Type B pancreatic cell (in vitro differentiated cells): ENCODE results near the gene BPNT1. TPM values are rescaled to one million over a fixed set of nuclear protein-coding genes. Genes with fewer than 3 reads are reported as not detected.

ENCODE experiments used
- DNase-seq: peaks from one replicate; pipeline ENCODE4 v3.0.0; 2021; ENCODE audit warnings: mixed read lengths; ENCODE audit not compliant: unreplicated experiment; ENCODE audit errors: extremely low spot score
- H3K27ac Mint-ChIP-seq: 2 replicates; pipeline ENCODE4 v1.8.0; 2021; ENCODE audit warnings: mild to moderate bottlenecking, mixed read lengths
- H3K27me3 Mint-ChIP-seq: 2 replicates; pipeline ENCODE4 v1.8.0; 2021; ENCODE audit warnings: mixed read lengths
- H3K36me3 Mint-ChIP-seq: 2 replicates; pipeline ENCODE4 v1.8.0; 2021; ENCODE audit warnings: mixed read lengths
- H3K4me1 Mint-ChIP-seq: one replicate; pipeline ENCODE4 v1.8.0; 2021; ENCODE audit warnings: mixed read lengths; ENCODE audit not compliant: unreplicated experiment
- H3K4me3 Mint-ChIP-seq: 2 replicates; pipeline ENCODE4 v1.8.0; 2021; ENCODE audit warnings: mild to moderate bottlenecking, mixed read lengths
- H3K9me3 Mint-ChIP-seq: 2 replicates; pipeline ENCODE4 v1.8.0; 2021; ENCODE audit warnings: mixed read lengths
- total RNA-seq: library from RNA; stranded (reverse); gene quantifications from 2 replicates; pipeline ENCODE4 v1.2.1, GENCODE V29; 2021; ENCODE audit warnings: low replicate concordance
- TF ChIP-seq, protein P1 (sequence below): fragments of 200-600 bp; sonication (generic); conservative IDR thresholded peaks from 2 replicates; pipeline ENCODE4 v1.5.0; 2021; ENCODE audit warnings: antibody characterized with exemption, mild to moderate bottlenecking

Gene BPNT1
- total RNA-seq, 1 donor from 2014 or later = 22.2 TPM

- Mint-ChIP-seq H3K9me3 (no peaks in the 10 kb centered on the region), H3K27me3 (no peaks in the 10 kb centered on the region), H3K4me3 (peak within 1 kb of the TSS; percentile 94), H3K36me3 (peaks cover 5% of the 10 kb centered on the region), H3K27ac (peak within 1 kb of the TSS; percentile 96), H3K4me1 (peaks cover 14% of the 10 kb centered on the region)
- TF ChIP-seq, protein P1, sequence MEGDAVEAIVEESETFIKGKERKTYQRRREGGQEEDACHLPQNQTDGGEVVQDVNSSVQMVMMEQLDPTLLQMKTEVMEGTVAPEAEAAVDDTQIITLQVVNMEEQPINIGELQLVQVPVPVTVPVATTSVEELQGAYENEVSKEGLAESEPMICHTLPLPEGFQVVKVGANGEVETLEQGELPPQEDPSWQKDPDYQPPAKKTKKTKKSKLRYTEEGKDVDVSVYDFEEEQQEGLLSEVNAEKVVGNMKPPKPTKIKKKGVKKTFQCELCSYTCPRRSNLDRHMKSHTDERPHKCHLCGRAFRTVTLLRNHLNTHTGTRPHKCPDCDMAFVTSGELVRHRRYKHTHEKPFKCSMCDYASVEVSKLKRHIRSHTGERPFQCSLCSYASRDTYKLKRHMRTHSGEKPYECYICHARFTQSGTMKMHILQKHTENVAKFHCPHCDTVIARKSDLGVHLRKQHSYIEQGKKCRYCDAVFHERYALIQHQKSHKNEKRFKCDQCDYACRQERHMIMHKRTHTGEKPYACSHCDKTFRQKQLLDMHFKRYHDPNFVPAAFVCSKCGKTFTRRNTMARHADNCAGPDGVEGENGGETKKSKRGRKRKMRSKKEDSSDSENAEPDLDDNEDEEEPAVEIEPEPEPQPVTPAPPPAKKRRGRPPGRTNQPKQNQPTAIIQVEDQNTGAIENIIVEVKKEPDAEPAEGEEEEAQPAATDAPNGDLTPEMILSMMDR = peak; percentile 81
- peak; percentile 94 for DNase-seq
Observed at GRCh38 chr1:220046052-220046930, 43.3 kb downstream of the BPNT1 start, which contains the start of gene EPRS1. TSS of gene EPRS1 (minus strand) at chr1:220046505. CDS start at chr1:220046388, 117 bp downstream.

DNA sequence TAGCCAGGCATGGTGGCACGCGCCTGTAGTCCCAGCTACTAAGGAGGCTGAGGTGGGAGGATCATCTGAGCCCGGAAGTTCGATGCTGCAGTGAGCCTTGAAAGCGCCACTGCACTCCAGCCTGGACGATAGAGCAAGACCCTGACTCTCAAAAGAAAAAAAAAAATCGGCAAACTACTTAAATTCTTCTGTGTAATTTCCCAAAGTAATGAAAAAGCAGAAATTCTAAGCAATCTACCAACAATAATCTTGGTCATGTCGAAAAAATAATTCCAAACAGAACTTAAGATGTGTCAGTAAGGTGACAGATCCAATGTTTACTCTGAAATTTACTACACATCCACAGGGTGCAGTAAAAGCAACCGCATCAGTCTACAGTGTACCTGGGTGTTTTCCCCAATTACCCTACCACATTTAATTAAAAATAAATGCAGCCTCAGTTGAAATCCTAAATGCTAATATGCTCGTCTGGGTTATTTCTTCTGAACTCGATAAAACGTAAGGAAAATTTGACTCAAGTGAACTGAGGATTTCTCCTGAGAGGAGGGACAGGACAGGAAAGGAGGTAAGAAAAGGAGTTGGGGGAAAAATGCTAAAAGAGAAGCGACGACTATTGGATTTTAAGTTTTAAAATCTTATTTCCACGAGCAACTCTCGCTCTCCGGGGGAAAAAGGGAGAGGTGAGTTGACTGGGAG is 44.1 kb downstream of the BPNT1 start:
- no peak for DNase-seq
- no peaks in the 10 kb centered on the region for H3K27me3 Mint-ChIP-seq
- no peaks in the 10 kb centered on the region for H3K9me3 Mint-ChIP-seq
- H3K27ac Mint-ChIP-seq = peak overlapping the region; percentile 96
- H3K4me1 Mint-ChIP-seq = peaks cover 14% of the 10 kb centered on the region
- peak overlapping the region; percentile 94 for H3K4me3 Mint-ChIP-seq
- peaks cover 5% of the 10 kb centered on the region for H3K36me3 Mint-ChIP-seq
- TF ChIP-seq, protein P1 = no peak

- peaks cover 5% of the 10 kb centered on the region for H3K36me3 Mint-ChIP-seq
- no peak for DNase-seq
- peak overlapping the region; percentile 94 for H3K4me3 Mint-ChIP-seq
- H3K27me3 Mint-ChIP-seq = no peaks in the 10 kb centered on the region
- peaks cover 14% of the 10 kb centered on the region for H3K4me1 Mint-ChIP-seq
- H3K27ac Mint-ChIP-seq = peak overlapping the region; percentile 96
- TF ChIP-seq, protein P1 = no peak
- no peaks in the 10 kb centered on the region for H3K9me3 Mint-ChIP-seq
Observed at GRCh38 chr1:220044678-220045355, 44.8 kb downstream of the BPNT1 start.

DNA sequence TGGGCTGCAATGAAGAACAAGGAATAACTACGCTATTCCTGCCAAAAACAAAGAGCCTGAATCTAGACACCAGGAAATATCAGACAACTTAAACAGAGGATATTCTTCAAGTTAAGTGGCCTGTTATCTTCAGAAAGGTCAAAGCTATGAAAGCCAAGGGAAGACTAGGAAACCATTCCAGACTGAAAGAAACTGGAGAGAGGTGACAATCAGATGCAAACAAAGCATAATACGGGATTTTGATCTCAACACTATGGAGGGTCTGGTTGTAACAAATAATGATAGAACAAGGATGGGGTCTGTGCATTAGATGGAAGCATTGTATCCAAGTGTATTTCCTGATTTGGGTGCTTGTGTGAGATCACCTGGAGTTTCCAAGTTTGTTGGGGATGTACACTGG is 45.9 kb downstream of the BPNT1 start:
- TF ChIP-seq, protein P1 = no peak
- H3K36me3 Mint-ChIP-seq = peaks cover 9% of the 10 kb centered on the region
- H3K9me3 Mint-ChIP-seq = no peaks in the 10 kb centered on the region
- DNase-seq = no peak
- no peaks in the 10 kb centered on the region for H3K27me3 Mint-ChIP-seq
- H3K4me1 Mint-ChIP-seq = peaks cover 14% of the 10 kb centered on the region
- peak overlapping the region; percentile 64 for H3K27ac Mint-ChIP-seq
- peak overlapping the region; percentile 73 for H3K4me3 Mint-ChIP-seq

GRCh38 chr1:220040028-220040596 is 49.5 kb downstream of the BPNT1 start:
- Mint-ChIP-seq H3K4me1 (peaks cover 9% of the 10 kb centered on the region), H3K27ac (no peak overlapping the region), H3K4me3 (no peak overlapping the region), H3K27me3 (no peaks in the 10 kb centered on the region), H3K36me3 (peaks cover 22% of the 10 kb centered on the region), H3K9me3 (no peaks in the 10 kb centered on the region)
- DNase-seq = no peak
- TF ChIP-seq, protein P1 = no peak
